NCI-H748 (cell line): ENCODE results near the gene ATP2B1.

Source experiments
- DNase-seq: peaks from one replicate; lab custom pipeline; 2025; ENCODE audit not compliant: unreplicated experiment; lab: John Stamatoyannopoulos, UW

ATP2B1 gene

DNA sequence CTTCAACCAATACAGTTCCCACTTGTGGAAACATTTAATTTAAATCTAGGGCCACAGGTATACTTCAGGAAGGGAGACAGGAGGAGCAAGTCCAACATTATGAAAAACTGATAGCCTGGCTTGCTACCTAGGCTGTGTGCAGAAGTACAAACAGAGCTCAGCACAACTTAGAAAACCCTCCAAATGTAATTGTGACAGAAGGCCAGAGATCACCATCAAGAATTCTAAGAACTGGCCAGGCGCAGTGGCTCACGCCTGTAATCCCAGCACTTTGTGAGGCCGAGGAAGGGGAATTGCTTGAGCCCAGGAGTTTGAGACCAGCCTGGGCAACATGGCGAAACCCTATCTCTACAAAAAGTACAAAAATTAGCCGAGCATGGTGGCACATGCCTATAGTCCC is 14.1 kb downstream of the ATP2B1 start:
- no peak for DNase-seq

DNA sequence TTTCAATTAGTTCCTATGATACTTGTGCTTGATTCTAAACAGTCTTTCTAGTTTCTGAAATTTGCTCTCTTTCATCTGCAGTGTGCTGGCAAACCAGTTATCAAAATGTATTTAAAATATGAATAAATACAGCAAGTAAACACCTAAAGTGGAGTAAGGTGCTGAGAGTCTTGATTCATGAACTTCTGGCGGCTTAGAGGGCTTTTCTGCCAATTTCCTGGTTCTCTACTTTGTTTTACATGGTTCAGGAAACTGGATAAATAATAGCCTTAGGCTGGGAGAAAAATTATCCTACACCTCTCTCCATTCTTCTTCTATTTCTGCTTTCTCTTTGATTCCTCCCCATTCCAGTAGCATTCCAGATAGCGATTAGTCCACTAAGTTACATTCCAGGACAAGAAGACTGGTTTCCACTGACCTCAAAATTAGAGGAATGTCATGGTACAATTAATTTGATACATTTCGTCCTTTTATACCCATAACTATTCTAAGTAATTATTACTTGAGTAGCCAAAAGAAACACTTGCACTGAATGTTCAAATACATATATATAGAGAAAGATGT is 14.9 kb downstream of the ATP2B1 start:
- no peak for DNase-seq

DNA sequence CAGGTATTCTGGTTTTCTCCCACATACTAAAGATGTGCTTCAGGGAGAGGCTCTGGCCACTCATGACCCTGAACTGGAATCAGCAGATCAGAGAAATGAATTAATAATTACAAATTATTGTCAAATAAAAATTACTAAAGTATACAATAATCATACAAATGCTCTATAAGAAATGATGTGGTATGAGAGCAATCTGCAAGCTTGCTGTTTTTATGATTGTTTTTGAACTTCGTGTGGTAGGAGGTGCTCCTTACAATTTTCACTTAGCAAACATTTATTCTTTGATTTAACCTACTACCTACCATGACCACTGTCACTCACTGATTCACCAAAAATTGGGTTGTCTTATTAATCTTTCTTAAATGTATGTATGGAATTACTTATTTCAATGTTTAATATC is 16.2 kb downstream of the ATP2B1 start:
- no peak for DNase-seq

DNA sequence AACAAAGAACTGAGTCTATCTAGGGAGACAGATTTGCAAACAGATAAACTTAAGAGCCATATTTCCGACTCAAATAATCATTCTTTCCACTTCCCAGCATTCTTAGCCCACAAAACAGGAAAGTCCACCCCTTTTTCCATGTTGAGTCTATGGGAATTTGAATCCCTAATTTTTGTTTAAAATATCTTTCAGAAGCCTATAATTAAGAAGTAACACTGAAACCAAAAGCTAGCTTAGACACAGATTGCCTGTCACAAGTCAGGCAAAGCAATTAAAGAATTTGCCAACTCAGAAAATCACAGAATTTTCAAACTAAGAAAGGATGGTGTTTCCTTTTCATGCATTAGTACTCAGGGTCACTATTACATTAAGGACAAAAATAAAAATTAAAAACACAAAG is 17.0 kb downstream of the ATP2B1 start:
- no peak for DNase-seq

DNA sequence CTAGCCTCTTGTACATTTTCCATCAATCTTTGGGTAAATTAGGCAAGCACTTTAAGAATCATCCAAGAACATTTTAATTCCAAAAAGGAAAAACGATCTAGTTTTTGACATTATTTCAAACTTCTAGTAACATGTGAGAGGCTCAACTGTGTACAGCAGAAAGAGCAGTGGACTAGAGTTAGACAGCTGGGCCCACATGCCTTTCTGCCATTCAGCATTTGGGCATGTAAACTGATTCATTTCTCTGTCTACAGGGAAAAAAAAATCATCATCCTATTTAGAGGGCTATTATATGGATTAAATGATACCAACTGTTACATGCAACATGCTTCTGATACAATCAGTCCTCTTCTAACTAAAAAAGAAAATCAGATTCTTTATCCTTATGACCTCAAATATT is 17.7 kb downstream of the ATP2B1 start:
- no peak for DNase-seq

DNA sequence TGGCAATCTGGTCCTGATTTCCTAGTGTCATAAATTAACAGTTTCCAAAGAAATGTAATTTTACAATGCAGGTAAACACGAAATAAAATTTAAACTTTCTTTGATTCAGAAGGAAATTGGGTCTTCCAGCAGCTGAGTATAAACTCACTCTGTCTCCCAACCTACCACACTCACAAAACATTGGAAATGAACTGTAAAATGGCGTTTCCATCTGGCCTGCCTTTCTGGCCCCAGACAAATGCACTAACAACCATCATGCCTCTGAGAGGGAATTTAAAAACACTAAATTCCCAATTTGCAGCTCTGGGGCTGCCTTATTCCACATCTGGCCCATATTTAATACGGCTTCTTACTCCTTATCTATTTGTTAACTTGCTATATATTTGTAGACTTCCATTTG is 19.3 kb downstream of the ATP2B1 start:
- no peak for DNase-seq

DNA sequence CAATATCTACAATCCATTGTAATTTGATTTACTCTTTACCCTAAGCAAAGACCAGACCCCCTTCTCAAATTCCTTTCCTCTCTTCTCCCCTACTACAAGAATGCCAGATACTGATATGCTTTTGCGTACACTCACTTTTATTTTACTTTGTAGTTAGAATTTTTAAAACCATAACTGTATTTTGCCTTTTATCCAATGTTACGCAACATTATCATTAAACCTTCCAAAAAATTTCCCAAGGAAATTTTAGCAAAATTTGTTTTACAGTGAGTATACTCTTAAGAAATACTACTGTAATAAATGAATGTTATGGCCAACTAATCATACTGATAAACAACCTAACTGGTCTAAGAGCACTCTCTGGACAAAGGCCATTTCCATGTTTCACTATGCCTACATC is 22.3 kb downstream of the ATP2B1 start:
- DNase-seq, result no peak

DNA sequence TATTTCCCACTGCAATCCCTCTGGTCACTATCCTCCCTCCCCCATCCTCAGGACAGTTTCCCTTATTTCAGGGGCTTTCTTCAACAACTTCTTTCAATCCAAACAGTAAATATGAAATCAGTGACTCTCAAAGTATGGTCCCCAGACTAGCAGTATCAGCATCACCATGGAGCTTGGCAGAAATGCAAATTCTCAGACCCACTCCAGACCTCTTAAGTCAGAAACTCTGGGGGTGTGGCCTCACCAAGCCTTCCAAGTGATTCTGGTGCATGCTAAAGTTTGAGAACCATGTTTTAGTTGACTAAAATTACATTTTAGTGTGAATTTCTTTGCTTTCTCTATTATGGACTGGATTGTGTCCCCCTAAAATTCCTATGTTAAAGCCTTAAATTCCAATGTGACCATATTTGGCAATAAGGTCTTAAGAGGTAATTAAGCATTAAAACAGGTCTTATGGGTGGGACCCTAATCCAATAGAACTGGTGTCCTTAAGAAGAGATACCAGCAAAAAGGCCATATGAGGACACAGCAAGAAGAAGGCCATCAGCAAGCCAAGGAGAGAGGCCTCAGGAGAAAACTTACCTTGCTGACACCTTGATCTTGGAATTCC is 23.2 kb downstream of the ATP2B1 start:
- DNase-seq, result no peak

DNA sequence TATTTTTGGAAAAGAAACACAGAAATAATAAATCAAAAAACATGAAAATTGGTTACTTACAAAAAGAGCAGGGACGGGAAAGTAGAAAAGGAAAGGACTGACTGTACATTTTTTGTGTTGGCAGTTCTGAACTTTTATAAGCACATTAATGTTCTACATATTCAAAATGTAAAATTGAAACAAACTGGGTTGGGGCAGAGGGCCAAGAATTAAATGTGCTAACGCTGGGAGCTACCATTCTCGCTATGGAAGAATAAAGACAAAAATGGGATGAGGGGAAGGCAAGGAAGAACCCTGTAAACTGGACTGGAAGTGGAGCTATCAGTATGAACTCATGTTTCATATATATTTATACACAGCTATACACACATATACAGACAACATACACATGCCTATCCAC is 24.5 kb downstream of the ATP2B1 start:
- no peak for DNase-seq

DNA sequence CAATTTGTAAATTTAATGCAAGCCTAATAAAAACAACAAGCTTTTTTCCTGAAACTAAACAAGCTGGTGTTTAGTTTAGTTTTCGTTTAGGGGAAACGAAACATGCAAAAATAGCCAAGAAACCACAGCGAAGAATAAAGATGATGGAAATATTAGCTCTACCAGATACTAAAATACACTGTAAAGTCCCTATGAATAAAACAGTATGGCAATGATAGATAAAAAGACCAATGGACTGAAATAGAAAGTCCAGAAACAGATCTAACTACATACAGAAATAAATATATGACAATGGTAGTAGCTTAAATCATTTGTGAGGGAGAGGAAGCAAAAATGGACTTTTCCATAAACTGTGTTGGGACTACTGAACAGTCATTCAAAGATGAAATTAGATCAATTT is 26.4 kb downstream of the ATP2B1 start:
- no peak for DNase-seq

DNA sequence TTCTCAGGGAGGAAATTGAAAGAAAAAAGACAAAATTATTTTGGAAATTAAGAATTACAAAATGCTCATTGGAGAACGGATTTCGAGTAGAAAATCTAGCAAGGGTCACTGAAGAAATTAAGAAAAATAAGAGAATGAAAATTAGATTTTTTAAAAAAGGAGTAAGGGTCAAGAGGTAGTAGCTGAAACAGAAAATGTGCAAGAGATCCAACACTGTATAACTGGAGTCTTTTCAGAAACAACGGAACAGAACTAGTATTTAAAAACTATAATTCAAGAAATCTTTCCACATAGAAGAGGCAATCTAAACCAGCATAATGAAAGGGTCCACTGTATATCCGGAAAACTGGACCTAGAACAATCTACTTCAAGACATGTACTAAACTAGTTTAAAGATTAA is 28.2 kb downstream of the ATP2B1 start:
- DNase-seq, result no peak

DNA sequence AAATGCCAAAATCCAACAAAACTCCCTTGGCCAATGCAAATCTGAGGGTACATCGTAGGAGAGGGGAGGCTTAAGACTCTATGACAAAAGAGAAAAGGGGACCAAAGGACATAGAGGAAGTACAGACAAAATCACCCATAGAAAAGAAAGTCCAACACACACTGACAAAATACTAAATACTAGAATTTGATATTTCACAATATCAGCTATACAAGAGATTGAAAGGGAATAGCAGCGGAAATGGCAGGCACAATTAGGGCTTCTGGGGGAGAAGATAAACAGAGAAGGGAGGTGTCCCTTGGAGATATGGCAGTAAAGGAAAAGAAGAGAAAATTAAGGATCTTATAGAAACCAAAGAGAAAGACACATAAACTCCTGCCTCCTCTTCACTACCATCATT is 29.0 kb downstream of the ATP2B1 start:
- DNase-seq, result no peak

DNA sequence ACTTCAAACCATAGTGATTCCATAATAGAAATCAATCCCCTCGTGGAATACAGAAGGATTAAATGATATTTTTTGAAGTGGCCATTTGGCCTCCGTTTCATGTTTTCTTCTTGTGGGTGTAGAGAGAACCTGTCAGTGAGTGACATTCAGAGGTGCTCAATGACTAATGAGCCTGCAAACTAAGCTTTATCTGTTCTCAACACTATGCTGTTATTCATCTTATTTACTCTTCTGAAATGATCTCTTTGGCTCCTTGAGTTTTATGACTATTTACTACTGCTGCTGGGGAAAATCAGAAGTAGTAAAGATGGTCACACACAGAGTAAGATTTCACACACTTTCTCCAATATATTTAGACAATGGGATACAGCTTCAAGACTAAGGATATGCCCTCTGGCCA is 30.4 kb downstream of the ATP2B1 start:
- no peak for DNase-seq

DNA sequence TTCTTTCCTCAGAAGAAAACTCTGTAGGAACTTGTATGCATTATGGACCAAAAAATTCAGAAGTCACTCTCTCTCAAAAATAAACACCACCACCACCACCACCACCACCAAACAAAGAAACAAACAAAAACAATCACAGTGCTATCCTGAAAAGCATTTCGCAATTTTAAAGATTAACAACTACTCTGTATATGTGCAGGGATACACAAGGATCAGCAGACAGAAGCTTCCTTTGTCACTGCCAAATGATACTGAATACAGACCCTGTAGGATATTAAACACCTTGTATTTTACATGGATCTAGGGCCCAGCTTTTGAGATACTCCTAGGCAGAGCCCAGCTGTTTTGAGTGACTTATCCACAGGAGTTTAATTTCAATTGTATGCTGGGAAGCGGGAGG is 31.7 kb downstream of the ATP2B1 start:
- no peak for DNase-seq

DNA sequence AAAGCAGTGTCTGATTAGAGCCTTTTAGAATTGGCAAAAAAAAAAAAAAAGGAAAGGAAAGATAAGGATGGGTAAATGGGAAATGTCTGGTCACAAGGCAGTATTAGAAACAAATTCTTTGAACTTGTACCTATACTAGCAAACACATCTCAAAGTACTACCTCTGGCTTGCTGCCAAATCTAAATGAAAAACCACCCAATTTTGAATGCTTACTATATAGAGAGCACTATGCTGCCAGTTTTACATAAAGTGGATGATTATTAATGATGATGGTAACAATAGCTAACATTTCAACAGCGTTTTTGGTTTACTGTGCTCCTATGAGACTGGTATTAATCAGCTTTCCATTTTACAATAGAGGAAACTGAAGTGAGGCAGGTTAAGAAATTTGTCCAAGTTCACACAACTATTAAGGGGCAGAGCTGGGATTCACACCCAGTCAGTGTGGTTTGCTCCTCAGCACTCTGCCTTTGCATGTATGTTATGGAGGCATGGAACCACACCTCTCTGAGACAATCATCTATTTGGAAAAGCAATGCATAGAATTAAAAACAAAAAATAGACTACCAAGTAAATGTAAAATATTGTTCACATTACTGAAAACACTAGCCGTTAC is 34.2 kb downstream of the ATP2B1 start:
- DNase-seq, result peak; percentile 15

DNA sequence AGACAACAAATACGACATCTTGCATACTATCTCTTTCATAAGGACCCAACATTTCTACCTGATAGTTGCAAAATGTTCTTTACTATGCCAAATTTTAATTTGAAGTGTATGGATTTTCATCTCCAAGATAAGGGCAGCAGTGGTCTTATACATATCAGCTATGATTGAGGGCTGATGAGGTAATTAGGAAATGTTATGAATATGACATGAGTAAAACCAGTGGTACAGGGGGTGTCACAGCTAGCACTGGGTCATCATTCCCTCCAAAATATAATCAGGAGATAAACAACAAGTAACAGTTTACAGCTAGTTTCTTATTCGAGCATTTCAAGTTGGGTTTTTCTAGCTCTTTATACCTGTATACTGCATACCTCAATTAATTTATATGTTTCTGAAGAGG is 35.0 kb downstream of the ATP2B1 start:
- no peak for DNase-seq

DNA sequence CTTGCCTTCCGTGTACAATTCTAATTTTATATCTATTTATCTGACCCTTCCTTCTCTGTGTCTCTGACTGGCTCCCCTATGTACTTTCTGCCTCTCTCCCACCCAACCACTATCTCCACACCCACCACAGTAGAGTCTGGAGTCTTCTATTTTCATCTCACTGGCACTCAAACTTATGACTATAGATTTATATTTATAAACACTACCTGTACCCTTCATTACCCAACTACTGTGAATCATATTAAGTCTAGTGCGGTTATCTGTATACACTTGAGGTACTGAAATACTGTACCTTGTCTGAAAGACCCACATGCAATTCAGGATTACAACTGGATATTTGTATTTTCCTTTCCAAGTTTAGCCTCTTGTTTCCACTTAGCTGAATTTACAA is 36.1 kb downstream of the ATP2B1 start:
- no peak for DNase-seq

DNA sequence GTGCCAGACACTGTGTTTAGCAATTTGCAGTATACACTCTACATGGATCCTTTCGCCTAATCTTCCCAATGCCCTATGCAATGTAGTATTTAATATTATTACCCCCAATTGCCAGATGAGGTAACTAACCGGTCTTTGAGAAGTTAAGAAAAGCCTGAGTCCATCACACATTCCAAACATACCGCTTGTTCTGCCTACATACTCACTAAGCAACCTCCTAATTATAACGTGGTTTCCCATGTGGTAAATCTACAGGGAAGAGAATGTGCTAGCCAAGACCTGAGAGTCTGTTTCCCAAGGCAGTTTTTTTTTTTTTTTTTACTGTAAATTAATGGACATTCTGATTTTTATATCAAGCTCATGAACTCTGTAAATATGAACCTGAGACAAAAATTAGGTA is 37.2 kb downstream of the ATP2B1 start:
- DNase-seq, result no peak

DNA sequence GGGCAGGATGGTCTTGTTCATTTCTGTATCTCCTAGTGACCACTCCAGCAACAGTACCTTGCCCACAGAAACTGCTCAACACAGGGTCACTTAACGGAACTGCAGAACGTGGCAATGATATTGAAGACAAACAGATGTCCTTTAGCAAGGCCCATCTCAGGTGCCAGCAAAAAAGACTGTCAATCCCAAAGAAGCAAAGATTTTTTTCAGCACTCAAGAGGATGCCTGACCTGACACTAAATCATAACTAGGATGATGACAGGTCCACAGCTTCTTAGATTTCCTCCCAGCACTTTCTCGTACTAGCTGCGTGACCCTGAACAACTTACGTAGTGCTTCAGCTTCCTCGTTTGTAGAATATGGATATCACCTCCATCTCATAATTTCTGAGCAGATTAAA is 39.4 kb downstream of the ATP2B1 start:
- DNase-seq, result no peak

DNA sequence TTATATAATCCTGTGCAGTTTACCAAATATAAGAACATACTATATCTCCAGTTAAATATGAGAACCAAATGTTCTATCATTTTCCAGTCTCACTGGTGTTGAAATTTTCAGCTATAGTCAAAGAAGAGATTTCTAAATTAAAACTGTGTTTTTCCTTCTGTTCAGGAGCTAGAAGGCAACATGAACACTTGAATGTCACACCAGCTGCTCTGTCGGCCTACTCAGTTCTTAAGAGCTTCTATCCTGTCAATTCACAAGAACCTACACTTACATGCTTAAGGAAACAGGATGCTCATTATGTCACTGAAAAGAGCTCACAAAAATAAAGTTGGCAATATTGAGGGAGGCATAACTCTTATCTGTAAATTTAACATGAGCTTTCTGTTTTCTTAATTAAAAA is 43.1 kb downstream of the ATP2B1 start:
- no peak for DNase-seq

DNA sequence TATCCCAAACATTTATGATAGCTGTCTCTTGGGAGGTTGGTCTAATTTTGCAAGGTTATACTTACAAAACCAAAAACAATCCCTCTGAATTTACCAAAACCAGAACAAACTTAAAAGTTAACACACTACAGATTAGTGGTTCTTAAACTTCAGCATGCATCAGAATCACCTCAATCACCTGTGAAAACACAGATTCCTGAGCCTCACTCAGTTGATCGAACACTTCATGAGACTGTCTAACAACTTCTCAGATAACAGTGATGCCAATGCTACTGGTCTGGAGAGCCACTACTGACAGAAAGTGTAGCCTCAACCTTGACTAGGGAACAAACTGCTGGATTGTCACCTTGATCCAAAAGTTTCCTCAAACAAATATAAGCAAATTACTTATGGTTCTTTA is 44.2 kb downstream of the ATP2B1 start:
- DNase-seq, result no peak

DNA sequence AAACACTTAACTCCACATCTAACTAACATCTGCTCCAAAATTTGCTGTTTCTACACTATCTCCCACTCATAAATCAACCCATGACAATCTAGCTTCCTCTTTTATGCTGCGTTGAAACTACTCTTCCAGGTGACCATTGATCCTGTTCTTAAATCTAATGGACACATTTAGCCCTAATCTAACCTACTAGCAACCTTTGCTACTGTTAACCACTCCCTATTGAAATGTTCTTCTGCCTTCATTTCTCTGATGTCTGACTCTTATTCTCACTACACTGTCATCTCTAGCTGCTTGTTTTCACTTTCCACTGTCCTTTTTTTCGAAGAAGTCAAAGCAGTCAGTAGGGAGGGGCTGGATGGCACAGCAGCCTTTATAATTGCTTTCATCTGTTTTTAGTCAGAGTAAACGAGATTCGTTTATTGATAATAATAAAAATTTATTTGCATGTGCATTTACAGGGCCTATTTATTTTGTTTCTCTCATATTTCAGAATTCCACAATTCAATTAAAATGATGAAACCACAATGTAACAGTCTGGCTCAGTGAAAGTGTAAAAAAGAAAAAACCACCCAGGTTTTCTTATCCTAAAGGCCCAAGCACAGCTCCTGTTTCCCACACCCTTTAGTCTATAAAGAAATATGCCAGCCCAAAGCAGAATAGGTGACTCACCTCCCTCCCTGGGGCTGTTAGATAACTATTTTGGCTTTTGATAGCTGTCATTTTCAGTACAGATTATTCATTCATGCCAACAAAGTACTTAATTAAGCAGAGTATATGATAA is 44.9 kb downstream of the ATP2B1 start:
- no peak for DNase-seq
